CD4-positive, alpha-beta T cell (primary cell): ENCODE data around the gene BRK1. TPM values are rescaled to one million over a fixed set of nuclear protein-coding genes. Genes with fewer than 3 reads are reported as not detected.
"Not testable (repeated sequence)": the region's sequence is repeated elsewhere in the genome, so short reads cannot be mapped to it uniquely, and the experiment has no call there.

Source experiments
- ATAC-seq: fragments of 200-7000 bp; cut with Tn5 transposase; one replicate; pipeline ENCODE4 v1.10.0; 2022; ENCODE audit warnings: mild to moderate bottlenecking; ENCODE audit not compliant: poor library complexity
- CTCF ChIA-PET: fragments of 350-600 bp; sonication (Branson Sonifier 250); formaldehyde crosslinking; loops from one replicate; lab custom pipeline; 2021; ENCODE audit warnings: antibody characterized with exemption, inconsistent platforms; lab: Charles Lee
- POLR2A ChIA-PET: fragments of 350-600 bp; sonication (Branson Sonifier 250); formaldehyde crosslinking; loops from one replicate; lab custom pipeline; 2021; ENCODE audit warnings: antibody characterized with exemption, inconsistent platforms; lab: Charles Lee
- DNase-seq, 14 experiments: peaks; one replicate each; pipeline ENCODE4 v3.0.0-alpha.2; 2013 to 2020; ENCODE audit warnings: mixed read lengths in 2 of 14
- H3K27ac ChIP-seq, 2 donors: one replicate each; pipeline versions ENCODE4 v1.5.1 to v1.7.0; 2013; ENCODE audit warnings: low read length in 2 of 2, low read depth in 1 of 2, mild to moderate bottlenecking in 1 of 2
- H3K27me3 ChIP-seq, 2 experiments: 1 replicate in 1 of 2; 2 replicates in 1 of 2; pipeline versions ENCODE4 v1.6.1 to v1.7.0; 2013; ENCODE audit warnings: low read length in 2 of 2, control low read depth in 1 of 2, mild to moderate bottlenecking in 1 of 2, moderate library complexity in 1 of 2; ENCODE audit not compliant: insufficient read depth in 2 of 2, control insufficient read depth in 1 of 2
- H3K36me3 ChIP-seq: one replicate; pipeline ENCODE4 v1.6.1; 2013; ENCODE audit warnings: low read length, control low read depth; ENCODE audit not compliant: insufficient read depth
- H3K4me1 ChIP-seq: one replicate; pipeline ENCODE4 v1.6.1; 2013; ENCODE audit warnings: low read length, control low read depth; ENCODE audit not compliant: insufficient read depth
- H3K4me3 ChIP-seq: one replicate; pipeline ENCODE4 v1.5.1; 2013; ENCODE audit warnings: mild to moderate bottlenecking, low read length, moderate library complexity
- H3K9me3 ChIP-seq, 2 experiments: 1 replicate in 1 of 2; 2 replicates in 1 of 2; pipeline versions ENCODE4 v1.6.1 to v1.7.0; 2013; ENCODE audit warnings: low read length in 2 of 2, mild to moderate bottlenecking in 2 of 2, control low read depth in 1 of 2, moderate library complexity in 1 of 2; ENCODE audit not compliant: control insufficient read depth in 1 of 2, insufficient read depth in 1 of 2
- H3K27ac Mint-ChIP-seq: one replicate; pipeline ENCODE4 v1.8.0; 2020; ENCODE audit warnings: mixed read lengths
- H3K27me3 Mint-ChIP-seq: one replicate; pipeline ENCODE4 v1.8.0; 2021; ENCODE audit warnings: mixed read lengths
- H3K36me3 Mint-ChIP-seq: one replicate; pipeline ENCODE4 v1.8.0; 2021; ENCODE audit warnings: low read depth, mixed read lengths
- H3K4me1 Mint-ChIP-seq: one replicate; pipeline ENCODE4 v1.8.0; 2021; ENCODE audit warnings: low read depth, mixed read lengths
- H3K4me3 Mint-ChIP-seq: one replicate; pipeline ENCODE4 v1.8.0; 2020; ENCODE audit warnings: mild to moderate bottlenecking, mixed read lengths
- H3K9me3 Mint-ChIP-seq: one replicate; pipeline ENCODE4 v1.8.0; 2020; ENCODE audit warnings: mixed read lengths
- CTCF ChIP-seq: fragments of 200-600 bp; IDR thresholded peaks from one replicate; pipeline ENCODE4 v1.8.0; 2022; ENCODE audit warnings: antibody characterized with exemption, mild to moderate bottlenecking
- intact Hi-C, 2 experiments: fragments of 100-400 bp; cut with DNase I in 1 of 2; cut with micrococcal nuclease in 1 of 2; formaldehyde crosslinking; loops; one replicate each; pipeline versions ENCODE4 v1.15.1 to v1.9.0; 2023 to 2025; cut with DNase I, micrococcal nuclease
- total RNA-seq, 174 experiments: library from RNA in 2 of 174; stranded (reverse) in 2 of 174; gene quantifications; one replicate each; pipeline ENCODE4 v1.2.3 and lab custom pipeline; 2021 to 2026

BRK1 gene
- total RNA-seq, 2 experiments from 2014 or later, result 33.1 to 33.8 TPM

GRCh38 chr3:10121064-10121463 lies 5.6 kb downstream of the BRK1 start:
- TF ChIP-seq CTCF, result no peak

GRCh38 chr3:10122724-10123123 lies 7.2 kb downstream of the BRK1 start:
- POLR2A ChIA-PET, result no interaction called here

More at GRCh38 chr3:10121064-10121463, 5.6 kb downstream of the BRK1 start:
- peaks cover 19% of the 10 kb centered on the region for H3K36me3 ChIP-seq
- ATAC-seq, result no peak
- H3K9me3 Mint-ChIP-seq, result no peaks in the 10 kb centered on the region
- peaks cover 36% of the 10 kb centered on the region for H3K4me1 ChIP-seq
- DNase-seq, result no peak
- H3K4me3 Mint-ChIP-seq, result peak overlapping the region; percentile 56
- H3K36me3 Mint-ChIP-seq, result peaks cover 65% of the 10 kb centered on the region
- no peaks in the 10 kb centered on the region for H3K27me3 ChIP-seq
- no peaks in the 10 kb centered on the region for H3K9me3 ChIP-seq
- intact Hi-C loops, result no loop called here
- CTCF ChIA-PET, result no interaction called here
- POLR2A ChIA-PET, result no interaction called here
- H3K4me3 ChIP-seq, result no peak overlapping the region
- H3K27me3 Mint-ChIP-seq, result no peaks in the 10 kb centered on the region
- peaks cover 59% of the 10 kb centered on the region for H3K4me1 Mint-ChIP-seq
- peak overlapping the region; percentile 66 for H3K27ac Mint-ChIP-seq
- no peak overlapping the region for H3K27ac ChIP-seq

GRCh38 chr3:10135872-10136271 lies 20.4 kb downstream of the BRK1 start:
- H3K9me3 ChIP-seq, H3K27ac Mint-ChIP-seq, H3K4me1 Mint-ChIP-seq, POLR2A ChIA-PET, H3K9me3 Mint-ChIP-seq, H3K4me3 ChIP-seq, H3K27ac ChIP-seq, ATAC-seq, DNase-seq, H3K36me3 Mint-ChIP-seq, intact Hi-C loops, H3K36me3 ChIP-seq, H3K27me3 Mint-ChIP-seq, H3K4me3 Mint-ChIP-seq, H3K27me3 ChIP-seq, H3K4me1 ChIP-seq, CTCF ChIA-PET: not testable (repeated sequence)

More at GRCh38 chr3:10122724-10123123, 7.2 kb downstream of the BRK1 start:
- peaks cover 33% of the 10 kb centered on the region for H3K36me3 ChIP-seq
- Mint-ChIP-seq H3K4me3 (peak overlapping the region; percentile 0), H3K36me3 (peaks cover 74% of the 10 kb centered on the region), H3K27ac (peak overlapping the region; percentile 6), H3K27me3 (no peaks in the 10 kb centered on the region), H3K9me3 (no peaks in the 10 kb centered on the region), H3K4me1 (peaks cover 50% of the 10 kb centered on the region)
- no peaks in the 10 kb centered on the region for H3K27me3 ChIP-seq
- ATAC-seq, result no peak
- intact Hi-C loops, result no loop called here
- no peak for TF ChIP-seq CTCF
- H3K27ac ChIP-seq, result peak overlapping the region in 1 of 2 donors; percentile 10
- H3K4me1 ChIP-seq, result peaks cover 19% of the 10 kb centered on the region
- no peak for DNase-seq
- CTCF ChIA-PET, result no interaction called here
- no peaks in the 10 kb centered on the region for H3K9me3 ChIP-seq
- H3K4me3 ChIP-seq, result no peak overlapping the region

- DNase-seq (no peak), ATAC-seq (no peak)
- Mint-ChIP-seq H3K4me1 (peaks cover under 1% of the 10 kb centered on the region), H3K27ac (no peak overlapping the region), H3K9me3 (no peaks in the 10 kb centered on the region), H3K4me3 (no peak overlapping the region), H3K27me3 (no peaks in the 10 kb centered on the region), H3K36me3 (peaks cover under 1% of the 10 kb centered on the region)
- no peak for TF ChIP-seq CTCF
- no peak overlapping the region for H3K27ac ChIP-seq
- POLR2A ChIA-PET, result no interaction called here
- no peak overlapping the region for H3K4me3 ChIP-seq
- H3K4me1 ChIP-seq, result peaks cover 5% of the 10 kb centered on the region
- CTCF ChIA-PET, result no interaction called here
- no peaks in the 10 kb centered on the region for H3K27me3 ChIP-seq
- no peaks in the 10 kb centered on the region for H3K36me3 ChIP-seq
- intact Hi-C loops, result no loop called here
- H3K9me3 ChIP-seq, result no peaks in the 10 kb centered on the region
Observed at GRCh38 chr3:10136426-10137005, 21.0 kb downstream of the BRK1 start.
